ENCODE measurements around the gene TAS2R1. TPM values are rescaled to one million over a fixed set of nuclear protein-coding genes. Genes with fewer than 3 reads are reported as not detected.

TAS2R1 gene, protein sequence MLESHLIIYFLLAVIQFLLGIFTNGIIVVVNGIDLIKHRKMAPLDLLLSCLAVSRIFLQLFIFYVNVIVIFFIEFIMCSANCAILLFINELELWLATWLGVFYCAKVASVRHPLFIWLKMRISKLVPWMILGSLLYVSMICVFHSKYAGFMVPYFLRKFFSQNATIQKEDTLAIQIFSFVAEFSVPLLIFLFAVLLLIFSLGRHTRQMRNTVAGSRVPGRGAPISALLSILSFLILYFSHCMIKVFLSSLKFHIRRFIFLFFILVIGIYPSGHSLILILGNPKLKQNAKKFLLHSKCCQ
- not detected for polyA plus RNA-seq (2012; ENCODE audit: insufficient read depth, insufficient read length, low read depth)

DNA sequence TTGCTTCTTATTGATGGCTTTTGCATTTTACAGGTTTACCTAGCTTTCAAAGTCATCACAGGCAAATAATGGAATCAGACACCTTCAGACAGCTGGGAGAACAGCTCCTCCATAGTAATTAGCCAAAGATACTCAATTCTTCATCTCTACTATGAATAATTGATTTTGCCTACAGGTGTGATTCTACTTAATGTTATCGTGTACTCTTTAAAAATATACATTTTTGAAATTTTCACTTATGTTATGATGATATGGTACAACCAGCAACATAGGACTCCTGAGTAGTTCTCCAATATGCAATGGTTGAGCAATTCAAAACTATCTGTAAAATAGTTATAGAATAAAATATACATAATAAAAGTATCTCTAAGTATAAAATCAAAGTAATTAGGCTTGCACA lies at the start of gene TAS2R1:
Gene TAS2R1 (minus strand): TSS at position 101 of the 400 bp plus-strand sequence. CDS start 319 bp downstream, outside the sequence.
- Histone ChIP-seq H3K27me3 (no peaks in the 10 kb centered on the region), H3K9me3 (no peaks in the 10 kb centered on the region), H3K4me3 (ENCODE audit: low read depth, low read length) (no peak within 1 kb of the TSS), H3K4me1 (peaks cover 7% of the 10 kb centered on the region), H3K36me3 (no peaks in the 10 kb centered on the region)
- DNase-seq, result no peak
- TF ChIP-seq, protein P1, sequence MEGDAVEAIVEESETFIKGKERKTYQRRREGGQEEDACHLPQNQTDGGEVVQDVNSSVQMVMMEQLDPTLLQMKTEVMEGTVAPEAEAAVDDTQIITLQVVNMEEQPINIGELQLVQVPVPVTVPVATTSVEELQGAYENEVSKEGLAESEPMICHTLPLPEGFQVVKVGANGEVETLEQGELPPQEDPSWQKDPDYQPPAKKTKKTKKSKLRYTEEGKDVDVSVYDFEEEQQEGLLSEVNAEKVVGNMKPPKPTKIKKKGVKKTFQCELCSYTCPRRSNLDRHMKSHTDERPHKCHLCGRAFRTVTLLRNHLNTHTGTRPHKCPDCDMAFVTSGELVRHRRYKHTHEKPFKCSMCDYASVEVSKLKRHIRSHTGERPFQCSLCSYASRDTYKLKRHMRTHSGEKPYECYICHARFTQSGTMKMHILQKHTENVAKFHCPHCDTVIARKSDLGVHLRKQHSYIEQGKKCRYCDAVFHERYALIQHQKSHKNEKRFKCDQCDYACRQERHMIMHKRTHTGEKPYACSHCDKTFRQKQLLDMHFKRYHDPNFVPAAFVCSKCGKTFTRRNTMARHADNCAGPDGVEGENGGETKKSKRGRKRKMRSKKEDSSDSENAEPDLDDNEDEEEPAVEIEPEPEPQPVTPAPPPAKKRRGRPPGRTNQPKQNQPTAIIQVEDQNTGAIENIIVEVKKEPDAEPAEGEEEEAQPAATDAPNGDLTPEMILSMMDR (IDR thresholded peaks at IDR 0.05; ENCODE audit: low read depth, low read length), result no peak

DNA sequence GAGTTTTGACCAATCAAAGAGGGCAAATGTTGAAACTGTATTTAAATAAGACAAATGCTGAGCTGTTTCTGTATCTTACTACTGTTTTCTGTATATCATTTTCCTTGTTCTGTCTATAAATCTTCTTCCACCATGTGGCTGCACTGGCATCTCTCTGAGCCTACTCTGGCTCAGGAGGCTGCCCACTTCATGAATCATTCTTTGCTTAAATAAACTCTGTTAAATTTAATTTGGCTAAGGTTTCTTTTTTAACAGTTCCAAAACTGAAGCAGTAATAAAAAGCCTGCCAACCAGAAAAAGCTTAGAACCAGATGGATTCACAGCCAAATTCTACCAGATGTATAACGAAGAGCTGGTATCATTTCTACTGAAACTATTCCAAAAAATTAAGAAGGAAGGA lies 40.2 kb upstream of the TAS2R1 start:
- H3K9me3 ChIP-seq, result no peaks in the 10 kb centered on the region
- H3K36me3 ChIP-seq, result no peaks in the 10 kb centered on the region
- TF ChIP-seq, protein P1 (IDR thresholded peaks at IDR 0.05; ENCODE audit: low read depth, low read length), result no peak
- no peaks in the 10 kb centered on the region for H3K4me1 ChIP-seq
- no peak for DNase-seq
- no peak overlapping the region for H3K4me3 ChIP-seq (ENCODE audit: low read depth, low read length)
- H3K27me3 ChIP-seq, result no peaks in the 10 kb centered on the region

DNA sequence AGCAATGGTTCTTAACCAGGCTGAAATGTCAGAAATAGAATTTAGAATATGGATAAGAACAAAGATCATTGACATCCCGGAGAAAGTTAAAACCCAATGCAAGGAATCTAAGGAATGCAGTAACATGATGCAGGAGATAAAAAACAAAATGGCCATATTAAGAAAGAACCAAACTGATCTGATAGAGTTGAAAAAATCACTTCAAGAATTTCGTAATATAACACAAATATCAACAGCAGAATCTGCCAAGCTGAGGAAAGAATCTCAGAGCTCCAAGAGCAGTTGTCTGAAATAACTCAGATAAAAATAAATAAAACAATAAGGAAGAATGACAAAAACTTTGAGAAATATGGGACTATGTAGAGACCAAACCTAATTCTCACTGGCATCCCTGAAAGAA lies 37.8 kb upstream of the TAS2R1 start:
- no peaks in the 10 kb centered on the region for H3K4me1 ChIP-seq
- no peaks in the 10 kb centered on the region for H3K36me3 ChIP-seq
- TF ChIP-seq, protein P1 (IDR thresholded peaks at IDR 0.05; ENCODE audit: low read depth, low read length), result no peak
- H3K4me3 ChIP-seq (ENCODE audit: low read depth, low read length), result no peak overlapping the region
- DNase-seq, result no peak
- H3K27me3 ChIP-seq, result no peaks in the 10 kb centered on the region
- no peaks in the 10 kb centered on the region for H3K9me3 ChIP-seq

DNA sequence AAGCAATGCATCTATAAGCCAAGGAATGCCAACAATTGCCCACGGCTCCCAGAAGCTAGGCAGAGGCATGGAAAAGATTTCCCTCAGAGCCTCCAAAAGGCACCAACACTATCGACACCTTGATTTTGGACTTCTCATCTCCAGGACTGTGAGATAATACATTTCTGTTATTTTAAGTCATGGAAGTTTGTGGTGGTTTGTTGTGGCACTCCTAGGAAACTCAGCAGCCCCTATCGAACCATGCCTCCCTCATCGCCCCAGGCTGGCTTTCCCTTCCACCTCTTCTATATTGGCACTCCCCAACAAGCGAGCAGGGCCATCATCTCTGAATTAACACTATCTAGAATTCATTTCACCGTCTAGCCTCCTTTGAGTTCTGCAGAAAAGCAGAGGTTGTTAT lies 33.7 kb upstream of the TAS2R1 start:
- no peak for DNase-seq
- TF ChIP-seq, protein P1 (IDR thresholded peaks at IDR 0.05; ENCODE audit: low read depth, low read length), result no peak

DNA sequence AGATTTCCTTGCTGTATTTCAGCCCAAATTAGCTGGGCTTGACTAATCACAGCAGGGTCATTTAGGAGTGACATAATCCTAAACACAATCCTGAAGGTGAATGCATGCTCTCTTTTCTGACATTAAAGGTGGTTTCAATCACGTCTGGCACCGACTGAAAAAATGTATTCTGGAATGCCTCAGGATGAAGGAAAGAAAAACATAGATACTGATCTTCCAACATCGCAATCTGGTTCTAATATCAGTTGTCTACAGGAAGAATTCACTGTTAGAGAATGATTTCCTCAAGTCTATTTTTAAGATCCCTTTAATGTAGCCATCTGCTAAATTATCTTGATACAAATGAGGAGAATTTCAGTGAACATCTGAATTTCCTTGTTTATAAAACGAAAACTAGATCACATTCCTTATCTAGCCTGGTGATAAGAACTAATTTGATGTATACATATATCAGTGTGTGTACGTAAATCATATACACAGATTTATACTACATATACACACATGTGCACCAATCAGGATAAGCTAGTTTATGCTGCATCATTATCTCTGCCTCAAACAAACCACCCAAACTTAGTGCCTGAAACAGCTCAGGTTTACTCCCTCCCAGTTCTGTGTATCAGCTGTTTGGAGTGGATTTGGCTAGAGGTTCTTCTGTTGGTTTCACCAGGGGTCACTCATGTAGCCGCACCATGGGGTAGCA lies 31.3 kb upstream of the TAS2R1 start:
- H3K27me3 ChIP-seq, result no peaks in the 10 kb centered on the region; the same call in 1 of the 2 replicates
- H3K4me3 ChIP-seq (ENCODE audit: low read depth, low read length), result no peak overlapping the region
- H3K9me3 ChIP-seq, result no peaks in the 10 kb centered on the region
- TF ChIP-seq, protein P1 (IDR thresholded peaks at IDR 0.05; ENCODE audit: low read depth, low read length), result no peak
- no peak for DNase-seq
- no peaks in the 10 kb centered on the region for H3K36me3 ChIP-seq
- H3K4me1 ChIP-seq, result no peaks in the 10 kb centered on the region

More for the DNA sequence above, 33.7 kb upstream of the TAS2R1 start:
- Histone ChIP-seq H3K27me3 (no peaks in the 10 kb centered on the region; the same call in 1 of the 2 replicates), H3K9me3 (no peaks in the 10 kb centered on the region), H3K4me1 (no peaks in the 10 kb centered on the region), H3K4me3 (ENCODE audit: low read depth, low read length) (no peak overlapping the region), H3K36me3 (no peaks in the 10 kb centered on the region)

DNA sequence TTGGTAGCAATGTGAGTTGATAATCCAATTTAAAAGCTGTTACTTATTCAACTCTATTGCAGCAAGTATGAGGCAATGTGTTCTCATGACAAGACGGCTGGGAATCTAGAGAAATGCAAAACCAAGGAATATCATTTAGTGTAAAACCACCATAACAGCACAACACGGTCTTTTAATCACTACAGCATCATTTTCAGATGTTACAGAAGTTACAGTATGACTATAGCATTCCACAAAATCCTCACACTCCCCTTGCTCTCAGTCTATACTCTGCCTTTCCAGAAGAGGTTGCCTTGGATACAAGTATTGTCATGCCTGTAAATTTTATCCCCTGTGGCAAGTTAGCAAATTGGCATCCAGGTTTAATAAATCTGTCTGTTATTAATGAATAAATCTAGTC lies 28.6 kb upstream of the TAS2R1 start:
- H3K36me3 ChIP-seq, result no peaks in the 10 kb centered on the region
- DNase-seq, result no peak
- no peaks in the 10 kb centered on the region; the same call in 1 of the 2 replicates for H3K27me3 ChIP-seq
- TF ChIP-seq, protein P1 (IDR thresholded peaks at IDR 0.05; ENCODE audit: low read depth, low read length), result no peak
- H3K4me1 ChIP-seq, result no peaks in the 10 kb centered on the region
- no peaks in the 10 kb centered on the region for H3K9me3 ChIP-seq
- no peak overlapping the region for H3K4me3 ChIP-seq (ENCODE audit: low read depth, low read length)
